ENCODE results near the gene RAB27A. TPM values are rescaled to one million over a fixed set of nuclear protein-coding genes. Genes with fewer than 3 reads are reported as not detected.
A peak's percentile ranks its signal among the peaks of the same experiment; 100 is the strongest.

The RAB27A gene
- total and polyA plus RNA-seq, 11 donors = 1.4 to 17.2 (median 4.2) TPM

GRCh38 chr15:55266547-55266946, 23.1 kb downstream of the RAB27A start:
- ATAC-seq (no peak), DNase-seq (no peak)
- Histone ChIP-seq H3K36me3 (peaks cover 0 to 16% (median 0%) of the 10 kb centered on the region in 9 donors), H3K4me1 (peaks cover 0 to 25% (median 0%) of the 10 kb centered on the region in 12 donors), H3K27ac (peak overlapping the region in 1 of 12 donors; percentile 86), H3K9me3 (no peaks in the 10 kb centered on the region), H3K27me3 (no peaks in the 10 kb centered on the region), H3K4me3 (no peak overlapping the region)
- 93 to 96% (median 94%) methylated on average over 2 of the region's 2 CpGs for WGBS, 4 donors
- intact Hi-C loops (cut with DNase I) = no loop called here
- TF ChIP-seq CTCF (IDR thresholded peaks at IDR 0.05) (no peak), POLR2A (IDR thresholded peaks at IDR 0.05) (no peak)

GRCh38 chr15:55260562-55261131, 29.0 kb downstream of the RAB27A start:
- TF ChIP-seq CTCF (IDR thresholded peaks at IDR 0.05) = no peak
- TF ChIP-seq POLR2A (IDR thresholded peaks at IDR 0.05) = no peak
- Histone ChIP-seq H3K36me3 (no peaks in the 10 kb centered on the region), H3K9me3 (no peaks in the 10 kb centered on the region), H3K4me3 (no peak overlapping the region), H3K4me1 (peaks cover 0 to 25% (median 0%) of the 10 kb centered on the region in 12 donors), H3K27me3 (no peaks in the 10 kb centered on the region), H3K27ac (no peak overlapping the region)
- WGBS, 4 donors = 76 to 88% (median 80%) methylated on average over 3 of the region's 3 CpGs
- ATAC-seq = no peak
- intact Hi-C loops (cut with DNase I) = no loop called here
- no peak for DNase-seq

- no peaks in the 10 kb centered on the region for H3K36me3 ChIP-seq
- intact Hi-C loops (cut with DNase I) = no loop called here
- no peak overlapping the region for H3K27ac ChIP-seq
- WGBS, 4 donors = 96 to 98% (median 97%) methylated on average over 5 of the region's 5 CpGs
- ATAC-seq (no peak), DNase-seq (no peak)
- H3K4me3 ChIP-seq = no peak overlapping the region
- H3K27me3 ChIP-seq = no peaks in the 10 kb centered on the region
- H3K4me1 ChIP-seq = peaks cover 0 to 49% (median 0%) of the 10 kb centered on the region in 12 donors
- H3K9me3 ChIP-seq = no peaks in the 10 kb centered on the region
- TF ChIP-seq POLR2A (IDR thresholded peaks at IDR 0.05) = no peak
- TF ChIP-seq CTCF (IDR thresholded peaks at IDR 0.05) = no peak
Observed at GRCh38 chr15:55257938-55258337, 31.7 kb downstream of the RAB27A start.

GRCh38 chr15:55257012-55257670, 32.5 kb downstream of the RAB27A start:
- Histone ChIP-seq H3K4me3 (no peak overlapping the region), H3K9me3 (no peaks in the 10 kb centered on the region), H3K27ac (no peak overlapping the region), H3K36me3 (no peaks in the 10 kb centered on the region), H3K27me3 (no peaks in the 10 kb centered on the region), H3K4me1 (peaks cover 0 to 53% (median 0%) of the 10 kb centered on the region in 12 donors)
- no peak for ATAC-seq
- DNase-seq = no peak
- intact Hi-C loops (cut with DNase I) = no loop called here
- TF ChIP-seq POLR2A (IDR thresholded peaks at IDR 0.05) = no peak
- no peak for TF ChIP-seq CTCF (IDR thresholded peaks at IDR 0.05)
- 94 to 97% (median 95%) methylated on average over 1 of the region's 1 CpG for WGBS, 4 donors
